Neural cell (in vitro differentiated cells): ENCODE data around the gene GPR84. TPM values are rescaled to one million over a fixed set of nuclear protein-coding genes. Genes with fewer than 3 reads are reported as not detected.

Experiments used
- H2AFZ ChIP-seq: fragments of 200-600, 300-800 bp; sonication (generic), shearing (Covaris generic); 2 replicates; pipeline ENCODE4 v1.6.0; 2014; ENCODE audit warnings: low read depth, mild to moderate bottlenecking, antibody characterized with exemption, low read length, moderate library complexity
- H3F3A ChIP-seq: fragments of 200-600 bp; shearing (Covaris generic); 2 replicates; pipeline ENCODE4 v1.6.1; 2016; ENCODE audit warnings: mild to moderate bottlenecking, moderate library complexity, mixed read lengths, antibody characterized with exemption, low read length; ENCODE audit not compliant: insufficient read depth, poor library complexity, severe bottlenecking
- H3K27ac ChIP-seq: fragments of 200-600, 300-800 bp; sonication (generic), shearing (Covaris generic); 2 replicates; pipeline ENCODE4 v1.5.1; 2014; ENCODE audit warnings: mild to moderate bottlenecking, low read length, moderate library complexity
- H3K27me3 ChIP-seq: fragments of 300-800, 200-600 bp; sonication (generic), shearing (Covaris generic); 2 replicates; pipeline ENCODE4 v1.6.0; 2014; ENCODE audit warnings: mild to moderate bottlenecking, low read depth, low read length, moderate library complexity; ENCODE audit not compliant: insufficient read depth
- H3K36me3 ChIP-seq: fragments of 300-800, 200-600 bp; sonication (generic), shearing (Covaris generic); 2 replicates; pipeline ENCODE4 v1.5.1; 2014; ENCODE audit warnings: mild to moderate bottlenecking, antibody characterized with exemption, low read length, moderate library complexity; ENCODE audit not compliant: insufficient read depth
- H3K4me2 ChIP-seq: fragments of 300-800, 200-600 bp; sonication (generic), shearing (Covaris generic); 2 replicates; pipeline ENCODE4 v1.6.0; 2014; ENCODE audit warnings: mild to moderate bottlenecking, low read length
- H3K4me3 ChIP-seq: fragments of 300-800, 200-600 bp; sonication (generic), shearing (Covaris generic); 2 replicates; pipeline ENCODE4 v1.5.1; 2014; ENCODE audit warnings: mild to moderate bottlenecking, low read length, moderate library complexity
- H3K79me2 ChIP-seq: fragments of 200-600 bp; shearing (Covaris generic); replicated peaks from 2 replicates; pipeline ENCODE4 v1.6.0; 2014; ENCODE audit warnings: mild to moderate bottlenecking, low read length, moderate library complexity; ENCODE audit not compliant: insufficient read depth
- H3K9ac ChIP-seq: fragments of 300-800, 200-600 bp; sonication (generic), shearing (Covaris generic); 2 replicates; pipeline ENCODE4 v1.6.1; 2016; ENCODE audit warnings: mild to moderate bottlenecking, low read length, mixed read lengths
- H3K9me2 ChIP-seq: fragments of 200-600 bp; shearing (Covaris generic); 2 replicates; pipeline ENCODE4 v1.6.1; 2016; ENCODE audit warnings: mild to moderate bottlenecking, low read length, mixed read lengths; ENCODE audit not compliant: insufficient read depth
- H3K9me3 ChIP-seq: fragments of 200-600, 300-800 bp; sonication (generic), shearing (Covaris generic); 2 replicates; pipeline ENCODE4 v1.6.1; 2016; ENCODE audit warnings: mild to moderate bottlenecking, mixed run types, low read length, moderate library complexity, mixed read lengths
- H4K20me1 ChIP-seq: fragments of 200-600 bp; shearing (Covaris generic); 2 replicates; pipeline ENCODE4 v1.6.1; 2016; ENCODE audit warnings: mild to moderate bottlenecking, mixed run types; ENCODE audit not compliant: insufficient read depth
- EP300 ChIP-seq: fragments of 450-650 bp; conservative IDR thresholded peaks from 2 replicates; pipeline ENCODE4 v1.6.1; 2014; ENCODE audit warnings: antibody characterized with exemption, mild to moderate bottlenecking, moderate library complexity; ENCODE audit not compliant: poor library complexity, severe bottlenecking
- EZH2 ChIP-seq: fragments of 200-600, 300-800 bp; shearing (Covaris generic), sonication (generic); IDR thresholded peaks from 2 replicates; pipeline ENCODE4 v1.6.1; 2014; ENCODE audit warnings: antibody characterized with exemption, low read length, borderline replicate concordance, mild to moderate bottlenecking; ENCODE audit not compliant: insufficient read depth, poor library complexity, severe bottlenecking
- MXI1 ChIP-seq: fragments of 450-650 bp; conservative IDR thresholded peaks from 2 replicates; pipeline ENCODE4 v1.6.1; 2014; ENCODE audit warnings: antibody characterized with exemption, mild to moderate bottlenecking; ENCODE audit not compliant: poor library complexity, severe bottlenecking
- POLR2AphosphoS5 ChIP-seq: IDR thresholded peaks from 2 replicates; pipeline ENCODE4 v1.6.1; 2012
- RAD21 ChIP-seq: fragments of 450-650 bp; conservative IDR thresholded peaks from 2 replicates; pipeline ENCODE4 v1.6.1; 2014; ENCODE audit warnings: antibody characterized with exemption, mild to moderate bottlenecking, moderate library complexity
- SMC3 ChIP-seq: fragments of 450-650 bp; conservative IDR thresholded peaks from 2 replicates; pipeline ENCODE4 v1.6.1; 2014; ENCODE audit warnings: antibody characterized with exemption, mild to moderate bottlenecking, moderate library complexity; ENCODE audit not compliant: poor library complexity
- TAF1 ChIP-seq: IDR thresholded peaks from 2 replicates; pipeline ENCODE4 v1.6.1; 2012; ENCODE audit warnings: low read depth
- polyA plus RNA-seq: library from polyadenylated mRNA; depleted of rRNA; stranded (reverse); fragments of >200 nt; gene quantifications from 2 replicates; pipeline ENCODE4 v1.2.3, GENCODE V29; 2014
- TF ChIP-seq, protein P1 (sequence below): fragments of 450-650 bp; IDR thresholded peaks from 2 replicates; pipeline ENCODE4 v1.5.1; 2014; ENCODE audit warnings: antibody characterized with exemption, mild to moderate bottlenecking, moderate library complexity; ENCODE audit not compliant: poor library complexity, severe bottlenecking
- TF ChIP-seq, protein P2 (sequence below): IDR thresholded peaks from 2 replicates; pipeline ENCODE4 v1.6.1; 2012; ENCODE audit warnings: borderline replicate concordance

GPR84 gene
- polyA plus RNA-seq, 1 donor from 2014 or later = not detected

DNA sequence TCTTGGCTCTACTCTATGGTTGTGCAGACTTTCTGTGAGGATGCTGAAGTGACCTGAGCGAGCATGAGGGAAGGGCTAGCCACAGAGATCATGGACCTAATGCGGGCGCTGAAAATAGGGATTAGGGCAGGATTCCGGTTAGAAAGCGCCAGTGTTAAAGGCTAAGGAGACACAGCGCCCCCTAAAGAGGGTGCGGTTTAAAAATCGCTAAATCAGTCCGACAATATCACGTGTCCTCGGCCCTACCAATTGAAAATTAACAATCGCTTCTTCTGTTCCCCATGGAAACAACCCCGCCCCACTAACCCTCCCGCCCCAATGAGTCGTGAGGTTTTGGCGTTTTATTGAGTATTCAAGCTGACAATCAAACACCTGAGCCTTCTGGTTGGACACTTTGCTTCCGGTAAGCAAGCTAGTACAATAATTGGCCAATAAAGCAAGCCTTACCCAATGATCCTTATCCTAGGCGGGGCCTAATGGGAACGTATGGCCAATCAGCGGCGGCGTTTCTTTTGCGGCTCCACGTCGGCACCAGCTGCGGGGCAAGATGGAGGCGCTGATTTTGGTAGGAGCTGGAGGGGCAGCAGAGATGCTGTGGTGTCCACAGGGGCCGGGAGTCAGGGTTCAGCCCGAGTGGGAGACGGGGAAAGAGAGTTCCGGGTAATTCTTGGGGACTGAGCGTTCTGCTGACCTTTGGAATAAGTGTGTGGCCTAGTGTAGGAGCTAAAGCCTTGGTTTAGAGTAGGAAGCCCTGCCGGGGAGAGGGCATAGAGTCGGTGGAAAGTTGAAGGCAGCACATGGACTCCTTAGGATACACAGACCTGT is 39.5 kb downstream of the GPR84 start, which contains the start of gene COPZ1:
COPZ1 (plus strand) TSS at position 515 of the 825 bp plus-strand sequence; CDS start at position 548, 33 bp downstream.
- peaks cover 14% of the 10 kb centered on the region for H3K79me2 ChIP-seq
- H3K27me3 ChIP-seq = no peaks in the 10 kb centered on the region
- H3K9me3 ChIP-seq = no peaks in the 10 kb centered on the region
- H3K36me3 ChIP-seq = no peaks in the 10 kb centered on the region
- H2AFZ ChIP-seq = peak within 1 kb of the TSS; percentile 100
- no peaks in the 10 kb centered on the region for H4K20me1 ChIP-seq
- H3K9ac ChIP-seq = peak within 1 kb of the TSS; percentile 79
- H3K27ac ChIP-seq = peak within 1 kb of the TSS; percentile 77
- TF ChIP-seq, protein P1, sequence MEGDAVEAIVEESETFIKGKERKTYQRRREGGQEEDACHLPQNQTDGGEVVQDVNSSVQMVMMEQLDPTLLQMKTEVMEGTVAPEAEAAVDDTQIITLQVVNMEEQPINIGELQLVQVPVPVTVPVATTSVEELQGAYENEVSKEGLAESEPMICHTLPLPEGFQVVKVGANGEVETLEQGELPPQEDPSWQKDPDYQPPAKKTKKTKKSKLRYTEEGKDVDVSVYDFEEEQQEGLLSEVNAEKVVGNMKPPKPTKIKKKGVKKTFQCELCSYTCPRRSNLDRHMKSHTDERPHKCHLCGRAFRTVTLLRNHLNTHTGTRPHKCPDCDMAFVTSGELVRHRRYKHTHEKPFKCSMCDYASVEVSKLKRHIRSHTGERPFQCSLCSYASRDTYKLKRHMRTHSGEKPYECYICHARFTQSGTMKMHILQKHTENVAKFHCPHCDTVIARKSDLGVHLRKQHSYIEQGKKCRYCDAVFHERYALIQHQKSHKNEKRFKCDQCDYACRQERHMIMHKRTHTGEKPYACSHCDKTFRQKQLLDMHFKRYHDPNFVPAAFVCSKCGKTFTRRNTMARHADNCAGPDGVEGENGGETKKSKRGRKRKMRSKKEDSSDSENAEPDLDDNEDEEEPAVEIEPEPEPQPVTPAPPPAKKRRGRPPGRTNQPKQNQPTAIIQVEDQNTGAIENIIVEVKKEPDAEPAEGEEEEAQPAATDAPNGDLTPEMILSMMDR = peak; percentile 92
- TF ChIP-seq SMC3 = peak; percentile 52
- peak; percentile 51 for TF ChIP-seq EP300
- peak; percentile 86 for TF ChIP-seq MXI1
- peak; percentile 91 for TF ChIP-seq POLR2AphosphoS5
- TF ChIP-seq RAD21 = peak; percentile 50
- no peak for TF ChIP-seq EZH2
- TF ChIP-seq, protein P2, sequence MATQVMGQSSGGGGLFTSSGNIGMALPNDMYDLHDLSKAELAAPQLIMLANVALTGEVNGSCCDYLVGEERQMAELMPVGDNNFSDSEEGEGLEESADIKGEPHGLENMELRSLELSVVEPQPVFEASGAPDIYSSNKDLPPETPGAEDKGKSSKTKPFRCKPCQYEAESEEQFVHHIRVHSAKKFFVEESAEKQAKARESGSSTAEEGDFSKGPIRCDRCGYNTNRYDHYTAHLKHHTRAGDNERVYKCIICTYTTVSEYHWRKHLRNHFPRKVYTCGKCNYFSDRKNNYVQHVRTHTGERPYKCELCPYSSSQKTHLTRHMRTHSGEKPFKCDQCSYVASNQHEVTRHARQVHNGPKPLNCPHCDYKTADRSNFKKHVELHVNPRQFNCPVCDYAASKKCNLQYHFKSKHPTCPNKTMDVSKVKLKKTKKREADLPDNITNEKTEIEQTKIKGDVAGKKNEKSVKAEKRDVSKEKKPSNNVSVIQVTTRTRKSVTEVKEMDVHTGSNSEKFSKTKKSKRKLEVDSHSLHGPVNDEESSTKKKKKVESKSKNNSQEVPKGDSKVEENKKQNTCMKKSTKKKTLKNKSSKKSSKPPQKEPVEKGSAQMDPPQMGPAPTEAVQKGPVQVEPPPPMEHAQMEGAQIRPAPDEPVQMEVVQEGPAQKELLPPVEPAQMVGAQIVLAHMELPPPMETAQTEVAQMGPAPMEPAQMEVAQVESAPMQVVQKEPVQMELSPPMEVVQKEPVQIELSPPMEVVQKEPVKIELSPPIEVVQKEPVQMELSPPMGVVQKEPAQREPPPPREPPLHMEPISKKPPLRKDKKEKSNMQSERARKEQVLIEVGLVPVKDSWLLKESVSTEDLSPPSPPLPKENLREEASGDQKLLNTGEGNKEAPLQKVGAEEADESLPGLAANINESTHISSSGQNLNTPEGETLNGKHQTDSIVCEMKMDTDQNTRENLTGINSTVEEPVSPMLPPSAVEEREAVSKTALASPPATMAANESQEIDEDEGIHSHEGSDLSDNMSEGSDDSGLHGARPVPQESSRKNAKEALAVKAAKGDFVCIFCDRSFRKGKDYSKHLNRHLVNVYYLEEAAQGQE = peak; percentile 72
- peak; percentile 92 for TF ChIP-seq TAF1
- peak within 1 kb of the TSS; percentile 98 for H3K4me2 ChIP-seq
- no peaks in the 10 kb centered on the region for H3K9me2 ChIP-seq
- H3K4me3 ChIP-seq = peak within 1 kb of the TSS; percentile 72
- H3F3A ChIP-seq = no peaks in the 10 kb centered on the region

DNA sequence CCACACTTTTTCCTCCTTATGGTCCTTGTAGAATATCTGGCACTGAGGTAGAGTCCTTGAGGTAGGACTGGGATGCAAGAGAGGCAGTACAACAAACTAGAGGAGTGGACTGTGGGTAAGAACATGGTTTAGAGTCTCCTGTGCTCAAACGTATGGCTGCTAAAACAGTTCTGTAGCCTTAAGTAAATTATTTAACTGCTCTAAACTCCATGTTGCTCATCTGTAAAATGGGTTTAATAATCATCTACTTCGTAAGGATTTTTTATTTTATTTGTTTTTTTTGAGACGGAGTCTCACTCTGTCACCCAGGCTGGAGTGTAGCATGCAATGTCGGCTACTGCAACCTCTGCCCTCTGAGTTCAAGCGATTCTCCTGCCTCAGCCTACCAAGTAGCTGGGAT is 42.9 kb downstream of the GPR84 start:
- no peak overlapping the region for H3K9ac ChIP-seq
- H3K4me2 ChIP-seq = no peak overlapping the region
- H3K9me3 ChIP-seq = no peaks in the 10 kb centered on the region
- H3K27ac ChIP-seq = no peak overlapping the region
- peaks cover 10% of the 10 kb centered on the region for H3K79me2 ChIP-seq
- H3K27me3 ChIP-seq = no peaks in the 10 kb centered on the region
- no peak overlapping the region for H3K4me3 ChIP-seq
- TF ChIP-seq EP300 = no peak
- no peak for TF ChIP-seq POLR2AphosphoS5
- TF ChIP-seq MXI1 = no peak
- TF ChIP-seq, protein P1 = no peak
- no peak for TF ChIP-seq TAF1
- no peak for TF ChIP-seq EZH2
- TF ChIP-seq SMC3 = no peak
- TF ChIP-seq, protein P2 = no peak
- no peak for TF ChIP-seq RAD21
- no peak overlapping the region for H2AFZ ChIP-seq
- no peaks in the 10 kb centered on the region for H3F3A ChIP-seq
- no peaks in the 10 kb centered on the region for H4K20me1 ChIP-seq
- H3K9me2 ChIP-seq = no peaks in the 10 kb centered on the region
- H3K36me3 ChIP-seq = no peaks in the 10 kb centered on the region
